Spleen (tissue), 3 donors: ENCODE measurements around the gene ADSS2.

Source experiments
- POLR2A ChIP-seq, 3 donors: fragments of 450-650 bp; IDR thresholded peaks; one replicate each; pipeline ENCODE4 v1.5.1; 2017; ENCODE audit warnings: antibody characterized with exemption in 3 of 3, mild to moderate bottlenecking in 1 of 3
- POLR2AphosphoS5 ChIP-seq, 3 donors: sonication (generic); formaldehyde crosslinking; IDR thresholded peaks; one replicate each; pipeline ENCODE4 v1.5.1; 2017; ENCODE audit warnings: antibody characterized with exemption in 3 of 3

GRCh38 chr1:244368279-244368678, 83.4 kb downstream of the ADSS2 start:
- no peak for TF ChIP-seq POLR2AphosphoS5 (IDR thresholded peaks at IDR 0.05)
- no peak for TF ChIP-seq POLR2A (IDR thresholded peaks at IDR 0.05)
